NCI-H1105 (cell line): ENCODE data around the gene ZFP62.
"Not testable (repeated sequence)": the region's sequence is repeated elsewhere in the genome, so short reads cannot be mapped to it uniquely, and the experiment has no call there.

Source experiments
- DNase-seq: peaks from one replicate; lab custom pipeline; 2025; lab: John Stamatoyannopoulos, UW

ZFP62 gene

DNA sequence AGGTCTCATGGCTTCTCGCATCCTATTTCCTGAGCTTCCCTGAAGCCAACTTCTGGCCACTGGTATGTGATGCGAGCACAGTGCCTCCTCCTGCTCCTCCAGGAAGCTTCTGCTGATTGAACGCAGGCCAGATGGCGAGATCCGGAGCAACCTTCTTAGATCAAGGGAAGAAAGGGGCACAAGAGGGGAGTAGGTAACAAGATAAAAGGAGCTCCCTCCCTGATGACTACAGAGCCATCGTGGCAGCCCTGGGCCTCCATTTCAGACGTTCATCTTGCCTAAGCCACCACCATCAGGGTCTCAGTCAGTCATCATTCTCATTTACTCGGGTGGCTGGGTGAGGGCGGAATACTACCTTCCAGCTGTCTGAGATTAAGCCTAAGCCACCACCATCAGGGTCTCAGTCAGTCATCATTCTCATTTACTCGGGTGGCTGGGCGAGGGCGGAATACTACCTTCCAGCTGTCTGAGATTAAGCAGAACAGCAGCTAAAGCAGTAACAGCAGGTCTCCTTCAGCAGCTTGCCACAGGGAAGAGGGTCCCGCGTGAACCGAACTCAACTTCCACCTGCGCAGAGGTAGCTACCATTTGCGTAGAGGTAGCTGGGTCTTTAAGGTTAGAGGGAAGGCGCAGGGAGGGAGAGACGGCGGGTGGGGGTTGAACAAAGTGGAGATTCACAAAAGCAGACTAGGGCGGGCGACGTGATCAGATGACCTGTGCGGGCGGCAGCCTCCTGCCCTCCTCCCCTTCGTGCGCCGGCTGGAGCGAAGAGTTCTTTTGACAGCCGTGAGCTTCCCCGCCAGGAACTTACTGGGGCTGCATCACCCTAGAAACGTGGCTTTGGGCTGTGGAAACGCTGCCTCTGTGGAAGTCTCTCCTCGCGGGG lies 30.6 kb downstream of the ZFP62 start:
- DNase-seq: peak; percentile 35

DNA sequence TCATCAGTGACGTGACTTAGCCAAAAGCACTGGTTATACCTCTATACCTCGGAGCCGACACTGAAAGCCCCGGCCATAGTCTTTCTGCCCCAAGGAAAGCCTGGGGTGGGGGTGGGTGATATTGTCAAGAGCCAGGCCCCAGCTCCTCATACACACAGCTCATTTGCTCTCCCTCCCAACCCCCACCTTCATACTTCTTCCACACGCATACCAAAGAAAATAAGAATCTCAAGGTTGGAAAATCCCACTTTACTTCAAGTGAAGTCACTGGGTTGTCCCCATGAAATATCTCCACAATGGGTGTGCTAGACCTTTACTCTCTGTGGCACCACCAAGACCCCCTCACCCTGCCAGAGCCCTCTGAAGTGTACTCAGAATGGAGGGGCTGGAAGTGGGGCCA lies 31.4 kb downstream of the ZFP62 start:
- no peak for DNase-seq

DNA sequence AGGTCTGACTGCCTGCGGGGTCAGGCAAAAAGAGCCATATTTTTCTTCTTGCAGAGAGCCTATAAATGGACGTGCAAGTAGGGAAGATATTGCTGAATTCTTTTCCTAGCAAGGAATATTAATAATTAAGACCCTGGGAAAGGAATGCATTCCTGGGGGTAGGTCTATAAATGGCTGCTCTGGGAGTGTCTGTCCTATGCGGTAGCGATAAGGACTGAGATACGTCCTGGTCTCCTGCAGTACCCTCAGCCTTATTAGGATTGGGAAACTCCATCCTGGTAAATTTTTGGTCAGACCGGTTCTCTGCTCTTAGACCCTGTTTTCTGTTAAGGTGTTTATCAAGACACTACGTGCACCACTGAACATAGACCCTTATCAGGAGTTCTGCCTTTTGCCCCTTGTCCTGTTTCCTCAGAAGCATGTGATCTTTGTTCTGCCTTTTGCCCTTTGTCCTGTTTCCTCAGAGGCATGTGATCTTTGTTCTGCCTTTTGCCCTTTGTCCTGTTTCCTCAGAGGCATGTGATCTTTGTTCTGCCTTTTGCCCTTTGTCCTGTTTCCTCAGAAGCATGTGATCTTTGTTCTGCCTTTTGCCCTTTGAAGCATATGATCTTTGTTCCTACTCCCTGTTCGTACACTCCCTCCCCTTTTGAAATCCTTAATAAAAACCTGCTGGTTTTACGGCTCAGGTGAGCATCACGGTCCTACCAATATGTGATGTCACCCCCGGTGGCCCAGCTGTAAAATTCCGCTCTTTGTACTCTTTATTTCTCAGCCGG lies 32.1 kb downstream of the ZFP62 start:
- DNase-seq: not testable (repeated sequence)

DNA sequence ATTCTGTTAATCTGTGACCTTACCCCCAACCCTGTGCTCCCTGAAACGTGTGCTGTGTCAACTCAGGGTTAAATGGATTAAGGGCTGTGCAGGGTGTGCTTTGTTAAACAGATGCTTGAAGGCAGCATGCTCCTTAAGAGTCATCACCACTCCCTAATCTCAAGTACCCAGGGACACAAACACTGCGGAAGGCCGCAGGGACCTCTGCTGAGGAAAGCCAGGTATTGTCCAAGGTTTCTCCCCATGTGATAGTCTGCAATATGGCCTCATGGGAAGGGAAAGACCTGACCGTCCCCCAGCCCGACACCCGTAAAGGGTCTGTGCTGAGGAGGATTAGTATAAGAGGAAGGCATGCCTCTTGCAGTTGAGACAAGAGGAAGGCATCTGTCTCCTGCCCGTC lies 33.7 kb downstream of the ZFP62 start:
- not testable (repeated sequence) for DNase-seq

DNA sequence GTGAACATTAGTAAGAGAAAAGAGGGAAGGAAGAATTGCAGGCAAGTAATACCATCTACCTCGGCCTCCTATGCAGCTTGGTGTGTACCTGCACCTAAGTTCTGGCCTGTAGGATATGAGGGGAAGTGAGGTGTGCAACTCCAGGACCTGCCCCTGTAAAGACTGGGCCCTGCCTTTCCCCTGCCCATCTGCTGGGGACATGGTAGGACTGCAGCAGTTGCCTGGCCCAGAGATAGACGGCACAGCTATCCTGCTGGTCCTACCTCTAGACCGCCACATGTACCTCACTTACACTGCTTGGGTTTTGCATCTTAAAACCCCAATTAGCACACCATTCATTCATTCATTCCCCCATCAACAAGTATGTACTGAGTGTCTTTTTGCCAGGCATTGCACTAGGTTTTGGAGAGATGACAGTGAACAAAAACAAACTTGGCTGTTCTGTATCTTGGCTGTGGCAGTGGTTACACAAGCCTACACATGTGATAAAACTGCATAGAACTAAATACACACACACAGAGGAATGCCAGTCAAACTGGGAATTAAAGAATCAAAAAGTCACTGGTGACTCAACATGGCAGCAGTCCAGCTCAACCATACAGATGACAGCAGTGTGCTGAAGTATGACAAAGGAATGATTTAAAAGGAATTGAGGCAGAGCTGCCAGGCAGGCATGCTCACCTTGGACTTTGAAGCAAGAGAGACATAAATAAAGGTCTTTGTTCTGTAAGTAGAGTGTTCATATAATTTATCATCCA lies 35.1 kb downstream of the ZFP62 start:
- no peak for DNase-seq

DNA sequence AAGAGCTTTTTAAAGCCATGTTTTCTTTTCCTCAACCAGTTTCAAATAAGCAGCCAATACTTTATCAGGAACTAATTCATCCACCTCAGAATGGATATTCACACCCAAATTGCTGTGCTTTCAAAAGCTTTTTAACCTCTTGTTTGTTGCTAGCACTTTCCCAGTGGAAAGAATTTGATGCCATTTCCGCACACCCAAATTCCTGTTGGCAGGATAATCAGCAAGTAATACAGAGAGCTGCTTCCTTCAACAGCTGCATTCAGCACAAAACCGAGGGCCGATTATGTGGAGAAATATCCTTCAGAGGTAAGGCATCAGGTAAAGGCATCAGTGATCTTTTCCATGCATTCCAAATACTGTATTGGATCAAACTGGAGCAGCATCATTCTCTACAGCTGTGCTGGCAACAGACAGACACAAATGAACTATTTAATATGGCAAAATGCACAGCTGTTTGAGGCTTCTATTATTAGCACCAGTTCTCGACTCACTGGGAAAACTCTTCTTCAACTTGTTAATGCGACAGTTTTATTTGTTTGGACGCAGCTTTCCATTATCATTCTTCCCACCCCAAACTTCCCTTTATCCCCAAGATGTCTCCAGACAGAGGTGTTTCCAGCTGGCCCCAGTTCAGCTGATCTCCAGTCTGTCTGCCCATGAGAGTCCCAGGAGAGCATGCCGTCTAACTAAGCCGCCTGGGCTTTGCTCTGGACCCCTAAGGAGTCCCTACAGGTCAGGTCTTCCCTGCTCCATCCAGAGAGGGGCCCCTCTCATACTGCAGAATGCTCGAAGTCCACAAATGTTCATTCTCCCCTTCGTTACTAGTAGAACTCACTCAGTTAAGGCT lies 36.2 kb downstream of the ZFP62 start:
- DNase-seq: no peak

DNA sequence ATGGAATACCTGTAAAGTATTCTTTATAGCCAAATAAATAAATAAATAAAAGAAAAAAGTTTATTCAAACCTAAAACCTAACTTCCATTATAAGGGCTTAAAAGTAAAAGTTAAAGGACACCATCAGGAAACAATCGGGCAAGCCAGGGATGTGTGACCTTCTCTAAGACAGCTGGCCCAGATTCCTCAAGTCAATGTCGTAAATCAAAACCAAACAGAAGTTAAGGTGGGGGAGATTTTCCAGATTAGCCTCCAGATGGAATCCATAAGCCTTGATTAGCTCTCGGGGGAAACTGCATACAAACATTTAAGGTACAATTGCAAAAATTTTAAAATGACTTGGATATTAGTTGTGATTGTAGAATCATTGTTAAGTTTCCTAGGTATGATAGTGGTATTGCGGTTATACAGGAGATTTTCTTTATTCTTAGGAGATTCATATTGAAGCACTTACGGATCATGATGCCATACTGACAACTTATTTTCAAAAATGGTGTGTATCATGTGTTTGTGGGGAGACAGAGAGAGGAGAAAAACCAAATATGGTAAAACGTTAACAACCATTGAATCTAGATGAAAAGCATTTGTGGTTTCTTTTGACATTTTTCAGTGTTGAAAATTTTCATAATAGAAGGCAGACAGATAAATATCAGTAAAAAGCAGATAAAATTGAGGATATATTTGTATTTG lies 37.0 kb downstream of the ZFP62 start:
- DNase-seq: no peak

DNA sequence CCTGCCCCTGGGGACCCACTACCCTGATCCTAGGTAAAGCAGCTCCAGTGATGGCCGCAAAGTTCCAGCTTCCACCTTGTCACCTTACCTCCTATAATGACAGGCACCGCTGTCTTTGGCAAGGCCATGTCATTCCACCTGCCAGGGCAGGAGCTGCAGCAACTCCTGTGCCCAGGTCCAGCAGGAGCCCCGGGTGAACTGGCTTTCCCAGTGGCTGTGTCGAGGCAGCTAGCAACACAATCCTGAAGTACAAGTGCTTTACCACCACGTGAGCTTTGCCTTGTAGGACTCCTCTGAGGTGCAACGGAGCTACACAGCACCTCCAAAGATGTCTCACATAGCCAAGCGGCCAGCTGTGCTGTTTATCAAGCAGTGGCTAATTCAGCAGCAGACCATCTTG lies 37.7 kb downstream of the ZFP62 start:
- no peak for DNase-seq

DNA sequence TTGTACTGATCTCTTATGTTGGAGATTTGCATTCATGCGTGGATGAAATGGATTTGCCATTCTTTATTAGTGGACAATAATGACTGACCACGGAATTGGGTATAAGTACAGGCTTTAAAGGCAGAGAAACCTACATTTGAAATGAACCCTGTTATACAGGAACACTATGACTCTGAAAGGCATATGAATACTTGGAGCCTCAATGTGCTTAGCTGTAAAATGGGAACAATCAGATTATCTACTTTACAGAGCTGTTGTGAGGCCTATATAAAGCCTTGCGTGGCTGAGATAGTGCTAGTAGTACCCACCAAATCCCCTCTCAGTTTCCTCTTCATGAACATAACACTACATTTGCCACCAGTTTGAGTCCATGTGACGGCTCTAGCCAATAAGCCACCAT lies 39.5 kb downstream of the ZFP62 start:
- DNase-seq: no peak

DNA sequence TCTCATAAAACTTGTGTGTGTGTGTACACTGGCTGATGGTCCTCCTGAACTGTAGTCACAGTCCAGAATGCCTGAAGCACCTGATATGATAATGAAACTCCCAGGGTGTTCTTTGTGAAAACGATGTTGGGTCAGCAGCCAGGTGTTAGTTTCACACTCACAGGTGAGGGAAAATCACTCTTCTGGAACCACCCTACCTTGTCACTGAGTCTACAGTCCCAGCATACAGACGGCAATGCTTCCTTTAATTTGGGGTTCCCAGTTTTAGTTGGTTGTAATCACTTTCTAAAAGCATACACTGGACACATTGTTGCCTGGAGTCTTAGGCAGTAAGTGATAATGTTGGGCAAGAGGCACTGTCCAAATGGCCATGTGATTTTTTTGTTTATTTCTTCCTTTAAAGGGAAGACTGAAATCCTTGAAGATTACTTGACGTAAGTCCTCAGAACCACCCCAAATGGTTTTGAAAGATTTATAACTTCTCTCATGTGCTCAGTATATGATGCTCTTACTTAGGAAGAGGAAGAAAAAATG lies 40.2 kb downstream of the ZFP62 start:
- no peak for DNase-seq

DNA sequence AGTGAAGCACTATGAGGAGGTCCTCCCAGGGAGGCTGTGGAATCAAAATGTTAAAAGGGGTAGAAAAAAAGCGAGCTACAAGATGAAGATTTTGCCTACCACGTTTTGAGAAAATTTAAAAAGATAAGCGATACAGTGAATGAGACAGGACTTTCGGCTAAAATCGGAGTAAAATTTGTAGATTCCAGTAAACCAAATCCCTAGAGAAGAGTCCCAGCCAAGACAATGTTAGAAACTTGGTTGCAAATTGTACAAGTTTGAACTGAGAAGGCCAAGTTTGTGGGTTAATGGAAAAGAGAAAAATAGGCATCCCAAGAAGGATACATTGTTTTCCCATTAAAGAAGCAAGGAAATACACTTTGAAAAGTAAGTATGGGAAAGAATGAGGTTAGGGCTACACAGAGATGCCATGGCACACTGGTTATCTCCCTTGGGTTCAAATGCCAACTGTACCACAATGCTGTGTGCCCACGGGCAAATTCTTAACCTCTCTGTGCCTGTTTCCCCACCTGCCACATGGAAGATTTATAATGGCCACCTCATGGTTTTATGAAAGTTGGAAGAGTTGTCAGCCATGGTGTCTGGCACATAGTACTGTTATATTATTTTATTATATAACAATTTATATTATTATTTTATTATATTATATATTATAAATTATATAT lies 42.3 kb downstream of the ZFP62 start:
- no peak for DNase-seq

DNA sequence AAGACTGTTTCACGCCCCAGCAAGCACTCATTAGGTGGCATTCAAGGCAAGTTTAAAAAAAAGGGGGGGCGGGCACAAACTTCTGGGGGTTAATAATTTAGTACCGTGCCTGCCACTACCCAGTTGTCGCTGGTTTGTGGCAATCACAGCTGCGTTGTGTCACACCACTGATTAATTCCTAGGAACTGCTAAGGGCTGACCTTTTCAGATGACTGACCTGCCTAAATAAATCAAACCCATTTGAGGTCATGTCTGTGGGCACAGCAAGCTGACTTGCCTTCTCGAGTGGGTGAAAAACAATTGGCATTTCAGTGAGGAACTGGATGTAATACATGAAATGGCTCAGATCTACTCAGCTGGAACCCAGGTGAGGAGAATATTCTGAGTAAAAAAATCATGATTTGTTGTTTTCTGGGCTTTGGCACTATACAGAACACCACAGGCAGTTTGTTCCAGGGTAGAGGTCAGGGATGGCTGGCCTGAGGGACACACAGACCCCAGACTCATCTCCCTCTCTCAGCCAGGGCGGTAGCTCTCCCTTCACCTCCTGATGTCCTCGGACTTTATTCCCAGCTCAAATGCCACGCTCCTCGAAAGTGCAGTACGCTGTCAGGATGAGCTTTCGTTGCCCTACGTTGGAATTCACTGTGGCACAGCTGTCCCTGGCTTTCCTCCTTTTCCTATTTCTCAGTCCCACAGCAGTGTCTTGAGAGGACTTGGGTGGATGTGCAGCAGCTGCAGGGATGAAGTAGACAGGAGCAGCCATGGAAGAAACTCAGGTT lies 43.0 kb downstream of the ZFP62 start:
- DNase-seq: no peak

DNA sequence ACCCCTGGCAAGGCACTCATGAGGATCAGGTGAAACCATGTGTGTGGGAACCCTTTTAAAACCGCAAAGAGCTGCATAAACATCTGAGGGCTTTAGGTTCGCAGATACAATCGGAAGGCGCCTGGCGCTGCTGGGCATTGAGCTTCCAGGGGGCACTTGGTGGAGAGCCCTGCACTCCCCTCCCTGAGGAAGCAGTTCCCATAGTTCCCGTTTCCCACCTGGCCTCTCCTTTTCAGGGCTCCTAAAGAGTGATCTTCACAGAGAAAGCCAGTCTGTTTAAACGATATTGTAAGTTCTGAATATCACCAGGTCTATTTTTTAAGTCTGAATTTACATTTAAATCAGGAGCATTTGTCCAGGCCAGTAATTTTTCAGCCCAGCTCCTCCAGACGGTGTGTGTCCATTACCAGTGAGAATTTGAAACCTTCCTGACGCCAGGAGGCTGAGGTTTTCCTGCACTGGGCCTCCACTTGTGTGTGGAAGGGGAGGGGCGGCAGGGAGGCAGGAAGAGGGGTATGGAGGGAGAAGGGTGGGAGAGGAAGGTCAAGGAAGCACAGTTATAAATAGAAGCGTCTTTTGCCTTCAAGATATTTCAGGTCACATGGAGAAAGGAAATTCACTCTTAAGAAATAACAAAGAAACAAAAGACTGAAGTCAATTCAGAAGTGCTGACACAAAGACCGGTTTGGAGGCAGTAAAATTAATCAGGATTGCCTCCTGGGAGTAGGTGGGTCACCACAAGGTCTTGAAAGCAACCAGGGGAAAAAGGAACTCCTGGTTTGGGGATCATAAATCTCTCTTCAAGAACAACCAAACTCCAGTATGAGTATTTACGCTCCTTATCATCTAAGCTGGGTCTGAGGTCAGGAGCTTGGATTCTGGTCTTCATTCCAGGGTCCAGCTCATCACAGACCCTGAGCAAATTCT lies 44.2 kb downstream of the ZFP62 start:
- no peak for DNase-seq

DNA sequence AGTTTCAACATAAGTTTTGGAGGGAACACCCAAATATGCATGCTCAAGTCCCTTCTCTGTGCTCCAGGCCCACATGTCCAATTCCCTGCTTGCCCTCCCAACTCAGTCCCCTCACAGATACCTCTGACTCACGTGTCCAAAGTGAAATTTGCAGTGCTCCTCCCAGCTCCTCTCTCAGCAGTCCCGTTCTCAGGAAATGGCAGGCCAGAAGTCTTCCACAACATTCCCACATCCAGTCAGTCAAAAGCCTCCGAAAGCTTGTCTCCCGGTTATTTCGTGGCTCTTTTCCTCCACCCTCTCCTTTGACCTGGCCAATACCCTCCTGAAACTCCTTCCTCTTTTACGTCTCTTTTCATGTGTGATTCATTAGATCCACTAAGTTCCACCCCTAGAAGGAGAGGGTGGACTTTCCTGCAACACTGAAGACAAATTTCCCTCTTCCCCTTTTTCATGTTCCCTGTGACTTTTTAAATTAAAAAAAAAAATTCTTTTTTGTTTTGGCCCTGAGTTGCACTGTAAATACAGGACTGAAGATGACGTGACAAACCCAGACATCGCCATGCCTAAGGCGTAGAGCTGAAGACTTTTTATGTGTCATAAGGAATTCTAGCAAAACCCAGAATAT lies 45.7 kb downstream of the ZFP62 start:
- no peak for DNase-seq

DNA sequence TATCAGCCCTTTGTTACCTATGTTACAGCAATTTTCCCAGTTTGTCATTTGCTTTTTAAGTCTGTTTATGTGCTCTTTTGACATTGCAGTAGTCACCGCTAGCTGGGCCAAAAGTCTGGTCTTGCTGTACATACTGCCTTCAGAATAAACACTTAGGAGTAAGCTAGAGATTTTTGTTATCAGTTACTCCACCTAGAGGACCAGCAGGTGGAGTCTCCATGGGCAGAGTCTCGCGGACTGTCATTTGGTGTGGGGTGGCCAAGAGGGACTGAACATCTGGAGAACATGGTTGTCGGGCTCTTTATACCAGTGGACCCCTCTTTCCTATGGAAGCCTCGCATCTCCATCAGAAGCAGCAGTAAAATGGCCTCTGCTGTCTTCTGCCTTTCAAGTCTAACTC lies 47.7 kb downstream of the ZFP62 start:
- no peak for DNase-seq

DNA sequence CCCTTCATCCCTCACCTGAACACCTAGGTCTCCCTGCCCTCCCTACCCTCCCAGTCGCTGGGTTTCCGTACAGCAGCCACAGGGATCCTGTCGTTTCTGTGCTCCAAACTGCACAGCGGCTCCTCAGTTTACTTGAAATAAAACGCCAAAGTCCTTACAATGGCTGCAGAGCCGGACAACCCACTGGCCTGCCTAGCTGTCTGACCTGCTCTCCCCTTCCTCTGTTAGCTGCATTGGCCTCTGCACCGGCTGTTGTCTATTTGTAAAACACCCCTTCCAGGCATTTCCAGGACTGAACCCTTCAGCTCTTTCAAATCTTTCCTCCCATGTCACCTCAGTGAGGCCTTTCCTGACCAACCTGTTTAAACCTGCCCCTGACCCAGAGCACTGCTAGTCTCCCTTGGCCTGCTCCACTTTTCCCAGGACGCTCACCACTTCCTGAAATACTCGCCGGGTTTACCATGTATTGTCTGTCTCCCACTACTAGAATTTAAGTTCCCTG lies 49.4 kb downstream of the ZFP62 start:
- no peak for DNase-seq

DNA sequence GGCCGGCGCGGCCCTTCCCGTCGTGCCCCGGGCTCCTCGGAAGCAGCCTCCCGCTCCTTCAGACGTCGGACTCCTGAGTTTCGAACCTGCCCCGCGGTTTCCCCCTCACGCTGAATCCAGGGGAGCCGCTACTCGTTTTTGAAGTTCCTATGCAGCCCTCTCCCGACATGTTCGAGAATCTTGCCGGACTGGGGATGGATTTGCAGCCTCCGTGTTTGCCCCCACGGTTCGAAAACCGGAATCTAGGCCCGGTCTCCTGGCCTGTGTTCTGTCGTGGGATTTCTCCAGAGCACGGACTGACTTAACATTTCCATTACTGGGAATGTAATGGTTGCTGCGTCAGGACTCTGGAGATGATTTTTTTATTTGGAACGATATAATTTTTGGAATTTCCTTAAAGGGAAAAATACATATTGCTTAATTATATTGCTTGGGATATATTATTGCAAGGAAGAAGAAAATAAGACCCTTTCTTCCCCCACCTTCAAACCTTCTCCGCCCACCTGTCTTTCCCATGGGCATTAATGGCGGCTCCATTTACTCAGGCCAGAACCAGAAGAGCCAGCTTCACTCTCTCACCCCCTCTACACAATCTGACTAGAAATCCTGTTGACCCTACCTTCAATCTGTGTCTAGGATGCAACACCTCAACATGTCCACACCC lies 50.0 kb downstream of the ZFP62 start:
- DNase-seq: no peak
